Astrocyte (in vitro differentiated cells and primary cell): ENCODE measurements around the gene ATP2C2.

Experiments used
- CTCF ChIP-seq: IDR thresholded peaks from 2 replicates; pipeline ENCODE4 v1.5.1; 2011; ENCODE audit warnings: low read depth, mild to moderate bottlenecking, inconsistent platforms, low read length, moderate library complexity; ENCODE audit not compliant: insufficient read depth
- EZH2 ChIP-seq: IDR thresholded peaks from 2 replicates; pipeline ENCODE4 v1.6.1; 2012; ENCODE audit warnings: mild to moderate bottlenecking, low read length, inconsistent platforms; ENCODE audit not compliant: insufficient read depth

- TF ChIP-seq CTCF: no peak
- TF ChIP-seq EZH2: no peak
Measured at GRCh38 chr16:84502075-84502474, 133.7 kb downstream of the ATP2C2 start.
